HEK293T (cell line): ENCODE data around the gene SOX30.

Experiments
- ARNT ChIP-seq: fragments of 450-650 bp; IDR thresholded peaks from 2 replicates; pipeline ENCODE4 v1.6.1; 2017; ENCODE audit warnings: mild to moderate bottlenecking
- BHLHE40 ChIP-seq: fragments of 450-650 bp; IDR thresholded peaks from 2 replicates; pipeline ENCODE4 v1.6.1; 2016; ENCODE audit warnings: mild to moderate bottlenecking, moderate library complexity, borderline replicate concordance
- CTBP1 ChIP-seq: fragments of 450-650 bp; IDR thresholded peaks from 2 replicates; pipeline ENCODE4 v1.6.1; 2016; ENCODE audit warnings: borderline replicate concordance
- ELF4 ChIP-seq: fragments of 450-650 bp; IDR thresholded peaks from 2 replicates; pipeline ENCODE4 v1.6.1; 2017; ENCODE audit warnings: antibody characterized with exemption
- FOXA1 ChIP-seq: fragments of 450-650 bp; IDR thresholded peaks from 2 replicates; pipeline ENCODE4 v1.6.1; 2016; ENCODE audit warnings: mild to moderate bottlenecking
- FOXK2 ChIP-seq: fragments of 450-650 bp; IDR thresholded peaks from 2 replicates; pipeline ENCODE4 v1.6.1; 2016; ENCODE audit warnings: mild to moderate bottlenecking
- HDGF ChIP-seq: fragments of 450-650 bp; IDR thresholded peaks from 2 replicates; pipeline ENCODE4 v1.6.1; 2017; ENCODE audit warnings: antibody characterized with exemption, borderline replicate concordance
- L3MBTL2 ChIP-seq: fragments of 450-650 bp; conservative IDR thresholded peaks from 2 replicates; pipeline ENCODE4 v1.6.1; 2016; ENCODE audit warnings: mild to moderate bottlenecking
- NFRKB ChIP-seq: fragments of 450-650 bp; IDR thresholded peaks from 2 replicates; pipeline ENCODE4 v1.6.1; 2016; ENCODE audit warnings: mild to moderate bottlenecking, moderate library complexity
- PKNOX1 ChIP-seq: fragments of 450-650 bp; IDR thresholded peaks from 2 replicates; pipeline ENCODE4 v1.6.1; 2016
- SP1 ChIP-seq: fragments of 450-650 bp; IDR thresholded peaks from 2 replicates; pipeline ENCODE4 v1.6.1; 2017
- SUZ12 ChIP-seq: fragments of 450-650 bp; IDR thresholded peaks from 2 replicates; pipeline ENCODE4 v1.6.1; 2016; ENCODE audit warnings: mild to moderate bottlenecking
- TARDBP ChIP-seq: fragments of 450-650 bp; IDR thresholded peaks from 2 replicates; pipeline ENCODE4 v1.6.1; 2016
- ZNF384 ChIP-seq: fragments of 450-650 bp; IDR thresholded peaks from 2 replicates; pipeline ENCODE4 v1.6.1; 2016

- TF ChIP-seq ELF4 (no peak), FOXA1 (no peak), CTBP1 (no peak), ZNF384 (no peak), BHLHE40 (no peak), FOXK2 (no peak), ARNT (no peak), HDGF (no peak), NFRKB (no peak), L3MBTL2 (no peak), SP1 (no peak), TARDBP (no peak), PKNOX1 (no peak), SUZ12 (no peak)
Observed at GRCh38 chr5:157657516-157657915, 5.3 kb upstream of the SOX30 start.
